ENCODE results near the gene ECI2. TPM values are rescaled to one million over a fixed set of nuclear protein-coding genes. Genes with fewer than 3 reads are reported as not detected.

The ECI2 gene
- total RNA-seq, 4 donors from 2014 or later, result 11.7 to 38.0 (median 19.1) TPM

- Histone ChIP-seq H3K27ac (no peak overlapping the region), H3K4me3 (no peak overlapping the region), H3K36me3 (no peaks in the 10 kb centered on the region), H3K9me3 (peaks cover 0 to 3% (median 0%) of the 10 kb centered on the region in 3 donors), H3K4me1 (no peaks in the 10 kb centered on the region), H3K27me3 (no peaks in the 10 kb centered on the region)
- intact Hi-C loops (cut with DNase I), result no loop called here
- 80 to 94% methylated on average over 1 of the region's 1 CpG for WGBS, 2 donors
- no peak for TF ChIP-seq POLR2A (IDR thresholded peaks at IDR 0.05)
- TF ChIP-seq CTCF (IDR thresholded peaks at IDR 0.05), result no peak
- DNase-seq, result no peak
These were observed 32.5 kb upstream of the ECI2 start for GRCh38 chr6:4167833-4168232.

- intact Hi-C loops (cut with DNase I), result no loop called here
- no peak overlapping the region for H3K4me3 ChIP-seq
- no peak for DNase-seq
- 90% methylated on average over 6 of the region's 6 CpGs for WGBS, 2 donors
- H3K36me3 ChIP-seq, result no peaks in the 10 kb centered on the region
- no peaks in the 10 kb centered on the region for H3K4me1 ChIP-seq
- peaks cover 0 to 3% (median 0%) of the 10 kb centered on the region in 3 donors for H3K9me3 ChIP-seq
- no peak overlapping the region for H3K27ac ChIP-seq
- TF ChIP-seq POLR2A (IDR thresholded peaks at IDR 0.05) (no peak), CTCF (IDR thresholded peaks at IDR 0.05) (no peak)
- H3K27me3 ChIP-seq, result no peaks in the 10 kb centered on the region
These were observed 31.7 kb upstream of the ECI2 start for GRCh38 chr6:4167123-4167522.

- Histone ChIP-seq H3K27me3 (no peaks in the 10 kb centered on the region), H3K27ac (no peak overlapping the region), H3K4me3 (no peak overlapping the region), H3K9me3 (peaks cover 0 to 3% (median 0%) of the 10 kb centered on the region in 3 donors), H3K4me1 (no peaks in the 10 kb centered on the region), H3K36me3 (no peaks in the 10 kb centered on the region)
- 58 to 85% methylated on average over 3 to 4 of the region's 6 CpGs for WGBS, 2 donors
- intact Hi-C loops (cut with DNase I), result no loop called here
- no peak for DNase-seq
- TF ChIP-seq POLR2A (IDR thresholded peaks at IDR 0.05), result no peak
- no peak for TF ChIP-seq CTCF (IDR thresholded peaks at IDR 0.05)
These were observed 29.1 kb upstream of the ECI2 start for GRCh38 chr6:4164456-4164855.

- Histone ChIP-seq H3K36me3 (no peaks in the 10 kb centered on the region), H3K27me3 (no peaks in the 10 kb centered on the region), H3K4me3 (no peak overlapping the region), H3K9me3 (peaks cover 0 to 3% (median 0%) of the 10 kb centered on the region in 3 donors), H3K4me1 (no peaks in the 10 kb centered on the region), H3K27ac (no peak overlapping the region)
- 85 to 100% methylated on average over 2 to 4 of the region's 4 CpGs for WGBS, 2 donors
- no peak for DNase-seq
- intact Hi-C loops (cut with DNase I), result no loop called here
- TF ChIP-seq CTCF (IDR thresholded peaks at IDR 0.05), result no peak
- no peak for TF ChIP-seq POLR2A (IDR thresholded peaks at IDR 0.05)
These were observed 28.7 kb upstream of the ECI2 start for GRCh38 chr6:4164117-4164442.

- intact Hi-C loops (cut with DNase I), result no loop called here
- no peak for DNase-seq
- H3K27ac ChIP-seq, result no peak overlapping the region
- H3K4me3 ChIP-seq, result no peak overlapping the region
- TF ChIP-seq CTCF (IDR thresholded peaks at IDR 0.05) (no peak), POLR2A (IDR thresholded peaks at IDR 0.05) (no peak)
- no peaks in the 10 kb centered on the region for H3K36me3 ChIP-seq
- peaks cover 0 to 3% (median 0%) of the 10 kb centered on the region in 3 donors for H3K9me3 ChIP-seq
- no peaks in the 10 kb centered on the region for H3K4me1 ChIP-seq
- WGBS, 2 donors, result 86 to 92% methylated on average over 7 to 9 of the region's 10 CpGs
- H3K27me3 ChIP-seq, result no peaks in the 10 kb centered on the region
These were observed 28.2 kb upstream of the ECI2 start for GRCh38 chr6:4163408-4164116.

All from esophagus squamous epithelium (tissue), 5 donors.